SU-DHL-6 (cell line): ENCODE measurements around the gene CREB3L4.

ENCODE experiments used
- CTCF ChIP-seq: fragments of 200-600 bp; sonication (generic); IDR thresholded peaks from one replicate; pipeline ENCODE4 v1.5.1; 2017; ENCODE audit warnings: antibody characterized with exemption, mild to moderate bottlenecking, low read length, moderate library complexity; ENCODE audit not compliant: insufficient read depth, poor library complexity, severe bottlenecking
- EZH2phosphoT487 ChIP-seq: fragments of 200-600 bp; sonication (generic), shearing (Covaris generic); conservative IDR thresholded peaks from 2 replicates; pipeline ENCODE4 v1.6.1; 2018; ENCODE audit warnings: mild to moderate bottlenecking, antibody characterized with exemption, low read length, moderate library complexity, mixed read lengths

- TF ChIP-seq CTCF: no peak
- TF ChIP-seq EZH2phosphoT487: no peak
These were observed 52.2 kb downstream of the CREB3L4 start for GRCh38 chr1:154019940-154020339.
